GM18907 (cell line): Measurements from ENCODE around the gene TNIK.

Experiments
- ATAC-seq: cut with Tn5 transposase; IDR thresholded peaks from one replicate; pipeline ENCODE4 v1.9.1; 2021; ENCODE audit warnings: mild to moderate bottlenecking, moderate library complexity; ENCODE audit not compliant: unreplicated experiment

The TNIK gene

DNA sequence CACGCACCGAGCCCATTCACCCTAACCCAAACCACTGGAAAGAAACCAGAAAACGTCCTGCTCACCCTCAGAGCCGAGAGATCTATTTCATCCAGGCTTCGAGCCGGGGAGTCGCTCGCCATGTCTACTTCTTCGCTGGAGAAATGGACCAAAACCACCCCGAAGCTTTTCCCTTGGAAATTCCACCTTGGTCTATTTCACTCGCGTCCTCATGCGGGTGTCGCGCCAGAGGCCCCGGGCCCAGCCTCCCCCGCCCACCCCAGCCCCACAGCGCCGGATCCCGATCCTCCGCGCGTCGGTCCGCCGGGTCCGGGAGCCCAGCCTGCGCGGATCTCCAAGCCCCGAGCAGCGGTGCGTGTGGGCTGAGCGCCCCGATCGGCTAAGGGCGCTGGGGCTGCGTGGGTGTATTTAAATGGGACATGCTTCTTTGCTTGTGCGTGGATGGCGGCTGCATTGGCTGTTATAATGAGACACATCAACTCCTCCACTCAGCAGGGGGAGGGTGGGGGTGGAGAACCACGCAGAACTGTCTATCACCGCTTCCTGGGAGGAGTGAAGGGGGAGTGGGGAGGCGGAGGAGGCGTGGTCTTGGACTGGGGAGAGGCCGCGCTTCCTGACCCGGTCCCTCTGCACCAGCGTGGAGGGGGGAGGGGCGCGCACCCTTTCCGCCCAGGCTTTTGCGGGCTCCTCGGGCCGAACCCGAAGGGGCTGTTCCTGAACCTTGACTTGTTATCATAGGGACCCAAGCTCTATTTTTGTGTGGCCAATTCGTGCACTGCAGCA is at the start of gene TNIK:
TNIK (minus strand) TSS at position 464 of the 783 bp plus-strand sequence; CDS start at position 122, 342 bp downstream.
- ATAC-seq, result peak; percentile 81

- ATAC-seq, result no peak
Measured at GRCh38 chr3:171508676-171509075, 48.5 kb upstream of the TNIK start.

DNA sequence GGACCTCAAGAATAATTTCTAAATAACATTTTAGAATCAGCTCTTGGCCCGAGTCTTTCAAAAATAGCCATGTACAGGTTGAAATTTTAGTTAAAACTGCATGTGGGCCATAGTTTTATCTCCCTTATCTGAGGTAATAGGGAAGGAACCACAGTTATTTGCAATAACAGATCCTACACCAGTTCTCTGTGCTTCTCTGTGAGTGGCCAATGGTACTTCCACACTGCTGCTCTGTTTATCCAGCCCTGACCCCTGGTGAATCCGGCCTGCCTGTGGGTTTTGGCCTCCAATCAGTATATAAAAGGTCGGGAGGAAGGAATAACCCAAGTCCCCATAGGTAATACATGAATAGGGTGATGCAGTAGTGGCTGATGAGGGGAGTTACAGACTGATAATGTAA is 48.0 kb upstream of the TNIK start:
- ATAC-seq, result no peak

GRCh38 chr3:171506743-171507319 is 46.6 kb upstream of the TNIK start:
- ATAC-seq, result no peak

DNA sequence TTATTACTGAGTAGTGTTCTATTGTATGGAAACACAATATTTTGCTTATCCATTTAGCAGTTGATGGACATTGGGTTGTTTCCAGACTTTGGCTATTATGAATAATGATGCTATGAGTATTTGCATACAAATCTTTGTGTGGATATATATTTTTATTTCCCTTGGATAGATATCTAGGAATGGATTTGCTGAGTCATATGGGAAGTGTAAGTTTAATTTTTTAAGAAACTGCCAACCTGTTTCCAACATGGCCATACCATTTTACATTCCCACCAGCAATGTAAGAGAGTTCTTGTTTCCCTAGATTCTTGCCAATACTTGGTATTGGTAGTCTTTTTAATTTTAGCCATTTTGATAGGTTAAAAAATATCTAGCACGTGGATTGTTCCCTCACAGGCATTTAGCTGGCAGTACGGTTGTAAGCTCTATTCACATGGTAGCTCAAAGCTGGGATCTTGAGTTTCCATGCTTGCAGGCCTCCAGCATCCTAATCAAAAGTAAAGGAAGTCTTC is 45.7 kb upstream of the TNIK start:
- no peak for ATAC-seq

GRCh38 chr3:171504376-171504775 is 44.2 kb upstream of the TNIK start:
- ATAC-seq, result no peak

GRCh38 chr3:171503817-171504216 is 43.6 kb upstream of the TNIK start:
- ATAC-seq, result no peak

DNA sequence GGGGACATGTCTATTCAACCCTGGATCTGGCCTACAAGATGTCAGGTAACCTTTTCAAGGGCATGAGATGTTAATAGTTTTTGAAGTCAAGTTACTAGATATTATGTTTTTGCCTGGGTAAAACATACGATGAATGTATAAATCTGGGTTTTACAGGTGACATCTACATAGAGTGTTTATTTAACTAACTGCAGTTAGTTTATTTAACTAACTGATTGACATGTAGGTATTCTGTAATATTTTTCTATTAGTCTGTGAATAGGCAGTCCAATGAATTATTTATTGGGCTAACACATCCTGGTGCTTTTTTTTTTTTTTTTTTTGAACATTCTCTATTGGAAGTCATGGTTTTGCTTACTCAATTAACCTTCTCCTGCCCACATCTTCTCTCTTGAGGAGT is 38.7 kb upstream of the TNIK start:
- ATAC-seq, result no peak

- no peak for ATAC-seq
Measured at GRCh38 chr3:171497468-171497867, 37.3 kb upstream of the TNIK start.

- no peak for ATAC-seq
Measured at GRCh38 chr3:171495413-171495812, 35.2 kb upstream of the TNIK start.

GRCh38 chr3:171494457-171495109 is 34.4 kb upstream of the TNIK start:
- no peak for ATAC-seq

- no peak for ATAC-seq
Measured at GRCh38 chr3:171491361-171491760, 31.2 kb upstream of the TNIK start.

GRCh38 chr3:171490901-171491300 is 30.7 kb upstream of the TNIK start:
- ATAC-seq, result no peak

DNA sequence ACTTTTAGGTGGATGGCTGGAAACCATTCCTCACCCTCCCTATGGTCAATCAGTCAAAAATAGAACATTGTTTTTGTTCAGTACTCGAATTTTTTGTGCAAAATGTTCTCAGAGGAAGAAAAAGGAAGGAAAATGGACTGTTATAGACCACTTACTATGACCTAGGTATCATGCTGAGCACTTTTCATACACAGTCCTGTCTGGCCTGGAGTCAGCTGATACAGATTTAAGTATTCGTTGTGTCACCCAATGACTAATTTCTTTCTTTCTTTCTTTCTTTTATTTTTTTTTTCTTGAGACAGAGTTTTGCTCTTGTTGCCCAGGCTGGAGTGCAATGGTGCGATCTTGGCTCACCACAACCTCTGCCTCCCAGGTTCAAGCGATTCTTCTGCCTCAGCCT is 29.1 kb upstream of the TNIK start:
- no peak for ATAC-seq

GRCh38 chr3:171488479-171488878 is 28.3 kb upstream of the TNIK start:
- no peak for ATAC-seq

GRCh38 chr3:171487382-171487781 is 27.2 kb upstream of the TNIK start:
- ATAC-seq, result no peak

GRCh38 chr3:171485338-171485737 is 25.1 kb upstream of the TNIK start:
- no peak for ATAC-seq

- peak; percentile 35 for ATAC-seq
Measured at GRCh38 chr3:171481011-171481410, 20.8 kb upstream of the TNIK start.

DNA sequence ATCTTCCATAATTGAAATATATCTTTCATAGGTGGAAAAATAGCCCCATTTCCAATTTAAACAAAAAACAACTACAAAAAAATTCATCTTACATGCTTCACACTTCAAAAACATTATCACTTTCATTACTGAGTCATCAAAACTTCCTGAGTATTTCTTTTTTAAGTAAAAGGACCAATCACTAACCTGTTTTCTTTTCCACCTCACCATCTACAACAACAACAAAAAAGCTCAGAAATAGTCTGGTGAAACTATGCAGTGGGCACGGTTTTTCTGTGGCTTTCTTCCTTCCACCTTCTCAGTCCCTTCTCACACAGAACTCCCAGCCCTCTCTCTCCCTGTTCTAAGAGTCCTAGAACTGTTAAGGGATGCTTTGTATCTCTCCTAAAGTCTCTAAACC is 20.3 kb upstream of the TNIK start:
- peak; percentile 83 for ATAC-seq

DNA sequence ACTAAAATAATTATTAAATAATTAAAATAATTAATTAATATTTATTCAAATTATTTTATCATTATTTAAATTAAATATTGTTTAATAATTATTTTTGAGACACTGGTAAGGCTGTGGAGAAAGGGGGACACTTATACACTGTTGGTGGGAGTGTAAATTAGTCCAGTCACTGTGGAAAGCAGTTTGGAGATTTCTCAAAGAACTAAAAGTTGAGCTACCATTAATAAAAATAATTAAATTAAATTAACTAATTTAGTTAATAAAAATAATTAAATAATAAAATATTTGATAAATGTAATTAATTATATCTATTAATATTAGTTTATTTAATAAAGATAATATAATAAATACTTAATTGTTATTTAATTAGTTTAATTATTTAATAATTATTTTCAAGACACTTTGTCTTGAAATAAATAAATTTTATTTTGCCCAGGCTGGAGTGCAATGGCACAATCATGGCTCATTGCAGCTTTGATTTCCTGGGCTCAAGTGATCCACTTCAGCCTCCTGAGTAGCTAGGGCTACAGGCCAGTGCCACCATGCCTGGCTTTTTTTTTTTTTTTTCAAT is 16.4 kb upstream of the TNIK start:
- no peak for ATAC-seq

DNA sequence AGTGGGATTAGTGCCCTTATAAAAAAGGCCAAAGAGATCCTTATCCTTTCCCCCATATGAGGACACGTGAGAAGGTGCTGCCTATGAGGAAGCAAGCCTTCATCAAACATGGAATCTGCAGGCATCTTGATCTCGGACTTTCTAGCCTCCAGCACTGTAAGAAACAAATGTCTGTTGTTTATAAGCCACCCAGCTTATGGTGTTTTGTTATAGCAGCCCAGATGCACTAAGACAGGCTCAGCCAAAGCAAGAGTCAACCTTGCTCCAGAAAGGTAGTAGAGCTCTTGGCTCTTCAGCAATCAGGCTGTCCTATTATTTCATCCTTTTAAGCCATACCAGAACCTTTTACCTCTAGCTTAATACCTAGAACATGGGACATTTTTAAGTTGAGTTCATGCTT is 12.3 kb upstream of the TNIK start:
- ATAC-seq, result no peak
